ENCODE measurements around the gene C9orf78.

C9orf78 gene

DNA sequence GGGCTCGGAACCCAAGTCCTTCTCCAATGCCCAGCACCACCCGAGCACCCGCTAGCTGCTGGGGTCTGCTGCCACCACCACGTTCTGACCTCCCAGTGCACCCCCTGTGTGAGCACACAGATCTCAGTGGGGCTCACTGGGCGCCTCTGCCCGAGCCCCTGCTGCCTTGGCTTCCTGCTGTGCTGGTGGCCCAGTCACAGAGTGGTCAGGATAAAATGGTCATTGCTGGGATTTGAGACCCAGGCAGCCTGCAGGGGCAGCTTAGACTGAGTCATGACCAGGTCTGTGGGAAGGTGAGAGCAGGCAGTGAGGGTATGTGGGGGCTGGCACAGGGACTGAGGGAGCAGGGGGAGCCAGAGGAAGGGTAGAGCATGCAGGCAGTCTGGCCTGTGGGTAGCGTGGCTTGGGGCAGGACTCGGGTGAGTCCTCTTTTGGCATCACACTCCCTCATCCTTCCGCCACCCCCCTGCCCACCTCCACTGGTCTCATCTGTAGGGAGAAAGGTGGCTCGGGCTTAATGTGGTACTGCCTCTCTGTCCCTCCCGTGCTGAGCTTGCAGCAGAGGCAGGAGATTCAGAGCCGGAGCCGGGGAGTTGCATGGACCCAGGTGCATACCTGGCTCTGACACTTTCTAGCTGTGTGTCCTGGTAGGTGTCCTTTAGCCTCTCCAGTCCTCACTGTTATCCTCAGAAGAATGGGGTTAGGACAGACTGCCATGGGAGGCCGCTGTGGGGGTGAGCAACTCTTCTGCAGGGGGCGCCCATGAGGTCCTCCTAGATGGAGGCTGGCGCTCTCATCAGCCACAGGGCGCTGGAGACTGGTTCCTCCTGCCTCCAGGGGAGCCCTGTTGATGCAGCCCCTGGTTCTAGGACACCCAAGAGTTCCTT, 32.3 kb upstream of the C9orf78 start:
- DNase-seq, result no peak

DNA sequence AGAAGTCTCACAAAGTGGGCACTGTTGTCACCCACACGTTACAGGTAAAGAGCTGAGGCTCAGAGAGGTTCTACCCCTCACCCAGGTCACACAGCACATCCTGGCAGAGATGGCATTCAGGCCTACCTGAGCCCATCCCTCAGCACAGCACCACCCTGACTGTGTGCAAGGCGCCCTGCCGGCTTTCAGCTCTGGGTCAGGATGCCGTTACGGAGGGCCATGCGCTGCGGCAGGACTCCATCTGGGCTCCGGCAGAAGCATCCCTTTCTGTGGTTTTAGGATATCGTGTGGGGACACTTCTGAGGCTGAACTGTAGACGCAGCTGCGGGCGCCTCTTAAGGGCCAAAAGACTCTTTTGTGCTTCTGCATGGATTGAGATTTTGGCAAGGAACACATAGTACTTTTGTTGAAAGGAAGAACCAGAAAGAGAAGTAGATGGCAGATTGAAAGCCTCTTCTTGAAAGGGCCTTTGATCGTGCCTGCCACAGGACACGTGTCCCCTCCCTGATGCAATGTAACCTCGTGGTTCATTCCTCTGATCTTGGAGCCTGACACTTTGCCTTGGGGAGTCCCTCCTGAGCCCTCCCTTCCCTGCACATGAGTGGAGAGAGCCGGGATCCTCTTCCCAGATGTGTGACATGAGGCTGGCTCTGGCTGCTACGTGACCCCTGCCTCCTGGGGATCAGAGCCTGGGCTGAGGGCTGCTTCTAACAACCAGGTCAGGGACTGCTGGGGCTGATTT, 31.5 kb upstream of the C9orf78 start:
- DNase-seq, result peak; percentile 36

DNA sequence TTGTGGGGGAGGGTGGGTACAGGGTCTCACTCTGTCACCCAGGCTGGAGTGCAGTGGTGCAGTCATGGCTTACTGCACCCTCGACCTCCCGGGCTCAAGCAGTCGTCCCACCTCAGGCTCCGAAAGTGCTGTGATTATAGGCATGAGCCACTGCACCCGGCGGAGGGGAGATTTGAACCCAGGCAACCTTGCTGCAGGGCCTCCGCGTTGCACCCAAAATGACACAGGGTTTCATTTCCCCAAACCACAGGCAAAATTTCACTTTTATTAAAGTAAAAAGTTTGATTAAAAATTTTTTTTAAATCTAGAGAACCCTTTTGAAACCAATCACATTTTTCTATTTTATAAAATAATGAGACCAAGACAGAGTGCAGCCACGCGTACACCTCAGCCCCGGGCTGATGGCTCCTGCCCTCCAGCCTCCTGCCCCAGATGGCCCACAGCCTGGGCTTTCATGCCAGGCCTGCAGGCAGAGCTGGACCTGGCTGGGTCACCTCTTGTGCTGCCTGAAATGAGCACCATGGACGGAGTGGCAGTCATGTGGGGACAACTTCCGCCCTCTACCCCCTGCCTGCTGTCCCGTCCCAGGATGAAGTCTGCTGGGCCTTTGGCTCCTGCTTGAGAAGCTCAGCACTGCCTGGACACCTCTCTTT, 30.7 kb upstream of the C9orf78 start:
- no peak for DNase-seq

DNA sequence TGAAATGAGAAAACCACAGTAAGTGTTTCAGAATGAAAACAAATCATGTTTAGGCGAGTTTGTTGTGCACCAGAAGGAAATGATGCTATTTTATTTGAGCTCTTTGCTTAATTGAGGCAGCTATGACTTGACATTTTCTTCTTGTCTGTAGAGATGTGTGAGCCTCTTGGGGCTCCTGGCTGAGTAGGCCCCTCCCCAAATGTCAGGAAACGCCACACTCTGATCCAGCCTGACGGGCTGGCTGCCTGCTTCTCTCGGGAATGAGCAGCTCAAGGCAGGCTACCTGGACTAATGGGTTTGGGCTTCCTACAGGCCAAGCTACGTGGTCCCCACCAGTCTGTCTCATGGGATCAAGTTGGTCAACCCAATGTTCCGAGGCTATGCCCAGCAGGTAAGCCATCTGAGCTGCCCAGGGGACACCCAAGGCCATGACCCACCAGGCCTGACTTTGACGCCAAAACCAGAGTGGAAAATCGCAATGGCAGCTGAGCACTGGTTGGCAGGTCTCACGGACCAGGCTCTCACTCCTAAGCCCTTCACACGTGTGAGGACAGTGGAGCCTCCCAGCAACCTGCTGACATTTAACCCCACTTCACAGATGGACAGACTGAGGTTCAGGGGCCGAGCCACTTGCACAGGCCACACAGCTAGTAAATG, 30.0 kb upstream of the C9orf78 start:
- DNase-seq, result no peak

DNA sequence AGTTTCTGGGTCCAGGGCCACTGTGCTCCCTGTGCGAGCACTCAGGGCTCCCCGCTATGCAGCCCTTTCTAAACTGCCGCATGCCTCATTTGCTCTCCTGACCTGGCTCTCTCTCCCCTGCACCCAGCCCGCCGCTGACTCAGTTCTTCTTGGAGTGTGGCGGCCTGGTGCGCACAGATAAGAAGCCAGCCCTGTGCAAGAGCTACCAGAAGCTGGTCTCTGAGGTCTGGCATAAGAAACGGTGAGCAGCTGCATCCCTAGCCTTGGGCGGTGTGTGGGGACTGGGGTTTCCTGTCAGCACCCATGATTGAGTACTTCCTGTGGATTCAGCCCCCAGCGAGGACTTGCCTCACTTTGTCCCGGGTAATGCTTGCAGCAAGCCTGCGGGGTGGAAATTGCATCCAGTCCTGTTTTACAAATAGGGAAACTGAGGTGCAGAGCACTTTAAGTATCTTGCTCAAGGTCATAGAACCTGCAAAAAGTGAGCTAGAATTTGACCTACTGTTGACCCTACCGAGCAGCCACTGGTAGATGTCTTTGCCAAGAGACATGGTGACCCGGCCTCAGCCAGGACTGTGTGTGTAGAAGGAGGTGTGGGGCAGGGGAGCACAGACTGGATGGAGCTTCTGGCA, 28.1 kb upstream of the C9orf78 start:
- DNase-seq, result peak; percentile 41

DNA sequence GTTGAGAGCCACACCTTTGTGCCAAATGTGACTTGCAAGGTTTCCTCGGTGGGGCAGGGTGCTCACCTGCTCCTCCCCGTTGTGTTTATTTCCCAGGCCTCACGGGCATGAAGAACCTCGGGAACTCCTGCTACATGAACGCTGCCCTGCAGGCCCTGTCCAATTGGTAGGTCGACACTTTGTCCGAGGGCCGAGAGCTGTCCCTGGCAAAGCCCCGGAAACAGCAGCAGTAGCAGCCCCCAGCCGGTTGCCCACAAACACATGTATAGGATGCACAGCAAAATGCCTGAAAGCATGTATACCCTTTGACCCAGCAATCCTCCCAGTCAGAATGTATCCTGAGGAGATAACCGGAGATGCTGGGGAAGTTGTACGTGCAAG, 26.4 kb upstream of the C9orf78 start:
- DNase-seq, result no peak

DNA sequence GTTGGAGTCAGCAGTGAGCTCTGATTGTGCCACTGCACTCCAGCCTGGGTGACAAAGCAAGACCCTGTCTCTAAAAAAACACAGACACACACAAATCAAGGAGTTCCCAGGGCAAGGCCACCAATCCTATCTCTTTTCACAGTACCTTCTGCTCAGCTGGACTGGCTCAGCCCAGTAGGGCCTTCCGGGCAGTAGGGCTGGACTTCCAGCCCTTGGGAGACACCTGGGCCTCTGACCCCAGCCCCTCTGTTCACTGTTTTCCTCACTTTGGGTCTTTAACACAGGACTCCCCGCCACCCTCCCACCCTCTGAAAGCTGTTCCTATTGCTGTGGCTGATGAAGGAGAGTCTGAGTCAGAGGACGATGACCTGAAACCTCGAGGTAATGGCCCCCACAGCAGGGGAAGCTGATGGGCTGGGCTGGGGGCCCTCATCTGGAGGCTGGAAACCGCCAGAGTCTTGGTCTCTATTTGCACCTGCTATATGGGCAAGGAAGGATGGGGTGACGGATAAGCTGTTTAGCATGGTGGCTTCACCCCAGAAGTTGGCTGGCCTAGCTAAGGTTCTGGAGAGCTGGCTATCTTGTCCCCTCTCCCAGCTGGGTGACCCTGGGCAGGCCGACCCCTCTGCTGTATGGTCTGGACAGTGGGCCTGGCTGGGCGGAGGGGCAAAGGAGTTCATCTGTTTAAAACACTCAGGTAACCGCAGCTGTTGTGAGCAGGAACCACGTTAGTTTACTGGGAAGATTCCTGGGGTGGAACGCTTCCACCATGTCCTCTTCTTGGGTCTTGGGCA, 25.8 kb upstream of the C9orf78 start:
- no peak for DNase-seq

DNA sequence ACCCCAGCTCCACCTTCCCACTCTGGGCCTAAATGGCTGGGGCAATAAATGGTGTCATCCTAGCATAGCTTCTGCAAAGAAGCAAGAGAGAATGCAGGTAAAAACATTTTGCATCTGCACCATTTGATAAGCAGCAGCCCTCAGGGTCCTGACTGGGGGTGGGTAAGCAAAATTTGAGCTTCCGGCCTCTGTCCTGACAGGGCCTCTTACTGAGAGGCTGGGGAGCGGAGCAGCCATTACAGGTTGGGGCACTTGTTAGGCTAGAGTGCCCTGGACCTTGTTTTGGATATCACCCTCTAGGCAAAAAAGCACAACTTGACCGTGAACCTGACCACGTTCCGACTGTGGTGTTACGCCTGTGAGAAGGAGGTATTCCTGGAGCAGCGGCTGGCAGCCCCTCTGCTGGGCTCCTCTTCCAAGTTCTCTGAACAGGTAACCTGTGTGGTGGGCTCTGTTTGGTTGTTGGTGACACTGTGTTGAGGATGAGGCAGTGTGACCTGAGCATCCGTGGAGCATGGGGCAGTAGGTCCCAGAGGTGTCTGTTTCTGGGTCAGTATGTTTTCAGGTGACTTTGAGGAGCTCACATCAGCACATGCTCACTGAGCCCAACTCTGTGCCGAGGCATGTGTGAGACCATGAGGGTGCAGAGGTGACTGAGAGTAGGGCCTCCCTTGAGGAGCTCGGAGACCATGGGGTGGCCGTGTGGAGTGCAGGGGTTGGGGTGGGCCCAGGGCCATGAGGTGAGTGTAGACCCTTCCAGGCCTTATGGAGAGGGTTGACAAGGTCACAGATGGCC, 23.3 kb upstream of the C9orf78 start:
- no peak for DNase-seq

DNA sequence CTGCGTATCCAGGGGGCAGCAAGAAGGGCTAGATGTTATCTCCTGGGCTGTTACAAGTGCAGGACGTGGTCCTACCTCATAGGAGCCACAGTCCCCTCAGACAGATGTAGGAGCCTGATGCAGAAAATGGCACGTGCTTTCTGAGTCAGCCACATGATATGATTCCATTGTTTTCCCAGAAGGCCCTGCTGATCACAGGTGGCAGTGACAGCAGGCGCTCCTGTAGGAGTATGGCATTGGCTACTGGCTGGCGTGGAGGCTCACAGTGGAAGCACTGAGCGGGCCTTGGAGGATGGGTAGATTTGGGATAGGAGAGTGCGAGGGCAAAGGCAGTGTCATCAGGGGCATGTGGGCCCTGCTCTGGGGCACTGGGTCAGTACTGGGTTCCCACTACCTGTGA, 22.1 kb upstream of the C9orf78 start:
- DNase-seq, result no peak

DNA sequence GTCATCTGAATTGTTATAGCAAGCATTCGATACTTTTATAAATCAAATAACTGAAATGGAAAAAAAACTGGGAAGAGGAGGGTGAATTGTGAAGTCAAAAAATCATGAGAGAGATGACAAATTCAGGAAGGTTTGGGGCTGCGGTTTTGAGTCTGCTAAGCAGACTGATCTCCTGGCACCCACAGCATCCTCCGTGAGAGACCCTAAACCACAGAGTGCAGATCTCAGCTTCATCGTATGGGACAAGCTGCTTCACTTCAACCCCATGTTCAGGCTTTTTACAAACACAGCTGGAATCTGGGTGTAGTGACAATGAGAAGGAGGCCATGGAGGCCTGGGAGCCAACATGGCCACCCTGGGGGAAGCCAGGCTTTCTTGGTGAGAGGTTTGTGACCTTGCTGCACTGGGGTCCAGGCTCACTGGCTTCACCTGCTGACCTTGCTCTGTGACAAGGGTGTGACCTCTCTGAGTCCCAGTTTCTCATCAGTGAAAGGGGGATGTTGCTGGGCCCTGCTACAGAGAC, 19.6 kb upstream of the C9orf78 start:
- DNase-seq, result no peak

DNA sequence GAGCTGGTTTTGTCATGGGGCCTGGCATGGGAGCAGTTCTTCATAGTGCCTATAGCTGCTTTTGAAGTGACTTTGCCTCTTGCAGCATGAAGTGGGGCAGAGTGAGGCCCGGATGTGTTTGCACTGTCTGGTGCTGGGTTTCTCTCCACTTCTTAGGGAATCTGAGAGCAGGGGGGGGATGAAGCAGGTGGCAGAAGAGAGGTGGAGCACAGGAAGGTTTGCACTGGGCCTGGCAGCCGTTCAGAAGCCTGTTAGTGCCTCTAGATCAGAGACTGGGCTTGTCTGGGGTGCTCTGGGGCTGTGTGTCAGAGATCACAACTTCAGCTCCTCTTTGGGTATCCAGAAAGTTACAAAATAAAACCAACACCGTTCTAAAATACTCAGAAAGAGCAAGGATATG, 18.5 kb upstream of the C9orf78 start:
- no peak for DNase-seq

DNA sequence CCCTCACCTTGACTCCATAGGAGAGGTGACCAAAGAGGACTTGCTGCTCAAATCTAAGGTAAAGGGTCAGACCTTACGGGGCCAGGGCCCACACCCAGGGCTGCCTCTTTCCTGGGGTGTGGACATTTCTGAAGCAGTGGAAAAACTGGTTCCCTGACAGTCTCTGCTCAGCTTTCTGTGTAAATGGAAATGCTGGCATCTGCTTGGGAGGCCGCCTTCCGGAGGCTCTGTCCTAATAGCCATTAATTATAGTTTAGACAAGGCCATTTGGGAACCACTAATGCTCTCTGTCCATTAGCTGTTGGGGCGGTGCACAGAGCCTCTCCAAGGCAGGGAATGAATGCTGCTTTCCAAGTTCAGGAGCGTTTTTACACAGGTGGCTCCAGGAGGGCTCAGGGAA, 17.5 kb upstream of the C9orf78 start:
- no peak for DNase-seq

DNA sequence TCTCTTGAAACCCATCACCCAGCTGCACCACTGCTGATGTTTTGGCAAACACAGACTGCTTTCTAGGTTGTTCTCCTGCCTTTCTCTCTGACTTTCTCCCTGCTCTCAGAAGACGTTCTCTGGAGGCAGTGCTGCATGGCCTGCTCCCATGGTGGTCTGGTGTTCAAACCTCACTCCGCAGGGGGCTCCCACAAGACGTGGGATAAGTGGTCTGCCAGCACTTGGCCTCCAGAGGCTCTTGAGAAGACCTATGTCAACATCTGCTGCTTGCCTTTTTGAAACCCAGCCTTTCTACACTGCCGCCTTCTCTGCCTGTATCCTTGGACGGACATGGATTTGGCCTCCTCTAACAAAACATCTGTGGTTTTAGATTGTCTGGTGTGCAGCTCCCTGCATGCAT, 16.7 kb upstream of the C9orf78 start:
- no peak for DNase-seq

DNA sequence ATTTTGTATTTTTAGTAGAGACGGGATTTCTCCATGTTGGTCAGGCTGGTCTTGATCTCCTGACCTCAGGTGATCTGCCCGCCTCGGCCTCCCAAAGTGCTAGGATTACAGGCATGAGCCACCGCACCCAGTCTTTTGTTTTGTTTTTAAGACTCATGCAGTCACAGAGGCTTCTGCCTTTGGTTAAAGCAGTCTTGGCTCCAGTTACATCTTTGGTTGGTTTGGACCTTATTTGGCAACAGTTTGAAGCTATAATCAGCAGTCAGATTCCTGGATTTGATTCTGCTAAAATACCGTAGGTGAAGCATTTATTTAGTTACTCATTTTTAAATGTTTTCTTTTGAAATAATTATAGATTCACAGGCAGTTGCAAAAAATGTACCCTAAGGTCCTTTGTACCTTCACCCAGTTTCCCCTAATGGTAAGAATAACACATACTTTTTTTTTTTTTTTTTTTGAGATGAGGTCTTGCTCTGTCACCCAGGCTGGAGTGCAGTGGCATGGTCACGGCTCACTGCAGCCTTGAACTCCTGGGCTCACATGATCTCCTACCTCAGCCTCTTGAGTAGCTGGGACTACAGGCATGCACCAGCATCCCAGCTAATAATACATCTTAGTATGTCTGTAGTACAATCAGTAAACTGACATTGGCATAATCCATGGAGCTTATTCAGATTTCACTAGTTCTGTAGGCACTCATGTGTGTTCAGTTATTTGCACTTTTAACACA, 15.9 kb upstream of the C9orf78 start:
- no peak for DNase-seq

DNA sequence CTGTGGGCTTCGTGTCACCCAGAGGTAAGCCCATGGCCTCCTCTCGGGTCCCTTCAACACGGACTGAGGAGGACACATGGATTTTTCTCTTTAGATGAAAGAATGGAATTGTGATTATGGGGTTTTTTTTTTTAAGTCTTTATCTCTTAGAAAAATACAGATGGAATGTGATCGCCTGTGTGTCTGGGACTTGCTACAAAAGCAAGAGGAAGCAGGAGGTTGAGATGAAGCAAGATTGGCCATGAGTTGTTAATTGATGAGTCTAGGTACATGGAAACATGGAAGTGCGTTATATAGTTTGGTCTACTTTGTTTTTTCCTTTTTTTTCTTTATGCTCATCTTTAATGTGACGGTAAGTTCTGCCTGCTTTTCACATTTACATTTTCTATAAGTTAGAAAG, 14.8 kb upstream of the C9orf78 start:
- DNase-seq, result no peak

DNA sequence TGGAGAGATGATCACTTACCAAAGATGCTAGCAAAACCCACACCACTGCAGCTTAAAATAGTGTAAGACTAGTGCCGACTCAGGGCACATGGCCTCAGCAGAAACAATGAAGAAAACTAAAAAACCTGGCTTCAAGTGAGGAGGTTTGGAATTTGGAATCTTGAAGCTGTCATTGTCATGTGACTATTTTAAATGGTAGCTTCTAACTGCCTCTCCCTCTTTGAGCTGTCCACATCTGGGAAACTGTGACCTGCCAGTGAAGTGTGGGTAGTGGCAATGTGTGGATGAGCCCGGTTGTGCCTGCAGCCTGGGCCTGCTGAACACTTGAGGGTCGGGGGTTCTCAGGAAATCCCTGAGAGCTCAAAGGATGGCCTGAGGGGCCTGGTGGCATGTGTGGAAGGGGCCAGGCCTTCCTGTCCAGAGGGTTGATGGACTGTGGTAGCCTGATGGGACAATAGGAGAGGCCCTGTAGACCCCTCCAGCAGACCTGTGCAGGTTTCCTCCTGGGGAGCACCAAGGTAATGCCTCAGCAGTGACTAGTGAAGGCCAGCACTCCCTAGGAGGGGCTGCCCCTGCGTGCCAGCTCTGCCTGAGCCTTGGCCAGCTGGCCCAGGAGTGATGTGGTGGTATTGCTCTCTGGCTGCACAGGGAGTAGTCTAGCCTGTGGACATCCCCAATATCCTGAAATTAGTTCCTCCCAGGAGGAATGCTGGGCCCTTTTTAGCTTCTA, 13.8 kb upstream of the C9orf78 start:
- no peak for DNase-seq

DNA sequence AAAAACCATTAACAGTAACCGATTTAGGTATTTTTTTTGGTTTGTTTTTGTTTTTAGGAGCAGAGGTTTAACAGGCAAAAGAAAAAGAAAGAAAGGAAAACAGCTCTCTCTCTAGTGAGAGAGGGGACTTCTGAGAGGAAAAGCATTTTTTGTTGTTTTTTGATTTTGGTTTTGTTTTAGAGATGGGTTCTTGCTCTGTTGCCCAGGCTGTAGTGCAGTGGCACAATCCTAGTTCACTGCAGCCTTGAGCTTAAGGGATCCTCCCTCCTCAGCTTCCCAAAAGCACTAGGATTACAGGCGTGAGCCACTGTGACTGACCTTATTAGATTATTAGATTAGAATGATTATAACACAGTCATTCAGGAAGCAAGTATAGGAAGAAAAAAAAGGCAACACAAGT, 10.3 kb upstream of the C9orf78 start:
- no peak for DNase-seq

DNA sequence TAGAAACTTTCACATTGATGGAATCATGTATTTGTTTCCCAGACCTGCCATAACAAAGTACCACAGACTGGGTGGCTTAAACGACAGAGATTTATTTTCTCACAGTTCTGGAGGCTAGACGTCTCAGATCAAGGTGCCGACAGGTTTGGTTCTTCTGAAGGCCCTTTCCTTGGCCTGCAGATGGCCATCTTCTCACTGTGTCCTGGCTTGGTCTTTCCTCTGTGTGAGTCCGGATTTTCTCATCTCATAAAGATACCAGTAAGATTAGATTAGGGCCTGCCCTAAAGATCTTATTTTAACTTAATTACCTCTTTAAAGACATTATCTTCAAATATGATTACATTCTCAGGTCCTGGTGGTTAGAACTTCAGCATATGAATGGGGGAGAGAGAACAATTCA, 6.0 kb upstream of the C9orf78 start:
- DNase-seq, result no peak

DNA sequence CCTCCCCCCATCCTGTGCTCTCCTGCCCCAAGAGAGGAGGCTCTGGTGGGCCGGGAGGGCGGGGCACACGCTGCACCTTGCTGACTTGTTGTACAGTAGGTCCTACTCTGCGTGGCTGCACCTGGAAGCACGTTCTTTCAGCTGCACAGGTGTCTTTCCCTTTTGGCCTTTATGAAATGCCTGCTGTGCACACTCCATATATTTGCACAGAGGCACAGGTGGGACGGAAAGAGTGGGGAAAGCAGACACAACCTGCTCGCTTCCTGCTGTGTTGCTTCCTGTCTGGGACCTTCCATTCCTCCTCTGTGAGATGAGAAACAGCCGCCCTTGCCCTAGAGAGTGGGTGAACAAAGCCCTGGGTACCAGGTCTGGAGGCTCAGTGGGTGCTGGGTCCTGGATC, 5.0 kb upstream of the C9orf78 start:
- DNase-seq, result no peak
